HG03442 (cell line): ENCODE data around the gene MALRD1.
"Not testable (repeated sequence)": the region's sequence is repeated elsewhere in the genome, so short reads cannot be mapped to it uniquely, and the experiment has no call there.

Experiments used
- ATAC-seq: cut with Tn5 transposase; IDR thresholded peaks from one replicate; pipeline ENCODE4 v1.9.1; 2021; ENCODE audit warnings: mild to moderate bottlenecking, moderate library complexity; ENCODE audit not compliant: unreplicated experiment

Gene MALRD1

DNA sequence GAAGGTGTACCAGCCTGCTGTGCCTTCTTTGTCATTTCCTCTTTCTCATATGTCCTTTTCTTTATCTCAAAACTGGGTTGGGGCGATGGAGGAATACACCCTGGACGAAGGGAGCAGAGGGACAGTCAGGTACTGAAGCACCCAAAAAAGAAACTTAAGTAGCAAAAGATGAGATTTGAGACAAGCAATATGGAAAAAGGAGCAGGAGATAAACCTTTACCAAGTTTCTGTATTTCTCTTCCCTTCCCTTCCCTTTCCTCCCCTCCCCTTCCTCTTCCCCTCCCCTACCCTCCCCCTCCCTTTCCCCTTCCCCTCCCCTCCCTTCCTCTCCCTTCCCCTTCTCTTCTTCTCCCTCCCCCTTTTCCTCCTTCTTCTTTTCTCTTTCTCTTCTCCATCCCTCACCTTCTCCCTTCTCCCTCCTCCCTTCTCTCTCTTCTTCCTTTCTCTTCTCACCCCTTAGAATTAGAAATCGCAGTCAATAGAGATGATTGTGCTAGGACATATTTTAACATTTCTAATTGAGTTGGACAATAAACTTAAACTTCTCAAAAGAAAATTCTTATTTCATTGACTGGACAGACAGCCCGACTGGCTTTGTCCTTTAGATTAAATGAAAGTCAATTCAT lies 652.9 kb downstream of the MALRD1 start:
- ATAC-seq, result no peak

DNA sequence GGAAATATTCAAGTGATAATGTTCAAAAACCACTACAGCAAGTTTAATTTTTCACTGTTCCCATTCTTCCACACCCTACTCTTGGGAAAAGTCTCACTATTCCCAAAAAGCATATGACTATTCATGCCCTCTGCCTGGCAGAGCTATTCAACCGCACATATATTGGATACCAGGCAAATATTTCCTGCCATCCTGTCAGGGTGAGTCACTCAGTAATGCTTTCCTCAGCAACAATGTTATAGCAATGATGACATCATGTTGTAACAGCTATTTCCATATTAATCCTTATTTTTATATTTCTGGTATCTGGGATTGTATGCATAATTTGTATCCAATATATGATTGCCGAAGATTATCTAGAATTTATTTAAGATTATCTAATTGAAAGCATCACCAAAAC lies 653.6 kb downstream of the MALRD1 start:
- no peak for ATAC-seq

DNA sequence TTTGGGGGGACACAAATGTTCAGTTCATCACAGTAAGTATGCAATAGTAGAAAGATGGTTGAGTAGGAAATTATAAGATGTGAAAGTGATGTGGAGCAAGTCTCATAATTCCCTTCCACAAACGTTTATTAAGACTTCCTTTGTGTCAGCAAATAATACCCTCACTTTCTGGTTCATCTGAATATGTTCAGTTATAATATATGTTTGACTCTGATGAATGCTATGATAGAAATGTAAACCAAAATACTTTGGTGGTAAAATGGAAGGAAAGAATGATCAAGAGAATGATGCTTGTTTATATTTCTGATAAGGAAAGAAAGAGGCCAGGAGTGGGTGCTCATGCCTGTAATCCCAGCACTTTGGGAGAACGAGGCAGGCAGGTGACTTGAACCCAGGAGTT lies 655.9 kb downstream of the MALRD1 start:
- ATAC-seq, result no peak

DNA sequence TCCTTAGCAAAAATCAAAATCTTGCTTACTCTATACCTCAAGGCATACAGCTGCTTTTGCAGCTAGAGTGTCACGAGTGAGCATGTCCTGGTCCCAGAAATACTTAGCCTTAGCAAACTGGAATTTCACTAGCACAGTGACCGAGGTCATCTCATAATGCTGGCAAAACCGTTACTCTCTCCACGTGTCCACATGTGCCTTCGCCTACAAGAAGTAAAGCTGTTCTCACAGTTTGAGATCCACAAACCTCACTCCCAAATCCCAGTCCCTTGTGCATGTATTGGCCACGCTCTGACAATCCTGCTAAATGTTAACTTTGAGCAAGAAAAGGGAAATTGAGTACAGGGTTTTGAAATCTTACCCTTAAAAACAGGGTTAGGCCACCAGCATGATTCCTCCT lies 656.6 kb downstream of the MALRD1 start:
- ATAC-seq, result no peak

DNA sequence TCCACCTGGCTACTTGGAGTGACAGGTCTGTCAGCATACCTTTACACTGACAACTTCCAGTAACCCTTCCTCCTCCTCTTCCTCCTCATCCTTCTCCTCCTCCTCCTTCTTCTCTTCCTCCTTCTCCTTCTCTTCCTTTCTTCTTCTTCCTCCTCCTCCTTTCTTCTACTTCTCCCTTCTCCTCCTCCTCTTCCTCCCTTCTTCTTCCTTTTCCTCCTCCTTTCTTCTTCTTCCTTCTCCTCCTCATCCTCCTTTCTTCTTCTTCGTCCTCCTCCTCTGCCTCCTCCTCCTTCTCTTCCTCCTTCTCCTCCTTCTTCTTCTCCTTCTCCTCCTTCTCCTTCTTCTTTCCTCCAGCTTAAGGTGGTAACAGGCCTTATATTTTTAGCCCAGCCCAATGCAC lies 658.3 kb downstream of the MALRD1 start:
- ATAC-seq, result no peak

DNA sequence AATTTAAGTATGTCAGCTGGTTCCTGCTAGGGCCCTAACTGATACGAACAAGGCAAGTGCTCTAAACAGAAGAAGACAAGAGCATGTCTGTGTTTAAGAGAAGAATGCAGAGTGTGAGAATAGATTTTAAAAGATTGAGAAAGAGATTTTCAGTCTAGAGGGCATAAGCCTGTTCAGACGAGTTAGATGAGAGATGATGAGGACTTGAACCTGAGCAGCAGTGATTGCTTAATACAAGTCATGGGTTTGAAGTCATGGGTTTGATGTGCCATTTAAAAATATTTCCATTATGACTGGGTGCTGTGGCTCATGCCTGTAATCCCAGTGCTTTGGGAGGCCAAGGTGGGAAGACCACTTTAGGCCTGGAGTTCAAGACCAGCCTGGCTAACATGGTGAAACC lies 658.8 kb downstream of the MALRD1 start:
- ATAC-seq, result no peak

DNA sequence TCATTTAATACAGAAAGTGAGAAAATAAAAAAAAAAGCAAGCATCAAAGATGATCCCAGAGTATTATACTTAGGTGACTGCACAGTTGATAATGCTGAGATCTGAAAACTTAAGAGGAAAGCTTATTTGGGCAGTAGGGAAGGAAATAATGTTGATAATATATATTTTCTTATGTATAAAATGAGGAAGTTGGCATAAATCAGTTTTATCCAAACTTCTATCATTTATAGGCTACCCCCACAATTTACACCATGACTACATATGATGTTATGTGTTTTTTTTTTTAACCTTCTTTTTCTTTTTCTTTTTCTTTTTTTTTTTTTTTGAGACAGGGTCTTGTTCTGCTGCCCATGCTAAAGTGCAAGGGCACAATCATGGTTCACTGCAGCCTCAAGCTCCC lies 659.4 kb downstream of the MALRD1 start:
- no peak for ATAC-seq

DNA sequence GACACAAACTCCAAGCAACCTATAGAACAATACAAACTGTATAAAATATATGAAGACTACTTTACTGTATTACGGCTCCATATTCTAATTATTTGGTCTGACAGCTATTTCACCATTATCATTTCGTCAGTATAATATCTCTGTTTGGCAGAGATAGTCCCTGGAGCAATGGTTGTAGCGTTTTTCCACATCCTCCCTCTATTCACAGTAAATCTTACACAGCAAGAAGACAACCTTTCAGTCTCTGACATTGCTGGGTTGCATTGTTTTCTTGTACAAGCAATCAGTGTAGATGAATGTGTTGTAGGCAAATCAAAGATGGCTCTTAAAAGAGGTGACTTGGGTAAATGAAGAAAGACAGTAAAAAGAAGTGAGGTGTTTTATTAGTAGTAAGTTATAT lies 662.0 kb downstream of the MALRD1 start:
- no peak for ATAC-seq

DNA sequence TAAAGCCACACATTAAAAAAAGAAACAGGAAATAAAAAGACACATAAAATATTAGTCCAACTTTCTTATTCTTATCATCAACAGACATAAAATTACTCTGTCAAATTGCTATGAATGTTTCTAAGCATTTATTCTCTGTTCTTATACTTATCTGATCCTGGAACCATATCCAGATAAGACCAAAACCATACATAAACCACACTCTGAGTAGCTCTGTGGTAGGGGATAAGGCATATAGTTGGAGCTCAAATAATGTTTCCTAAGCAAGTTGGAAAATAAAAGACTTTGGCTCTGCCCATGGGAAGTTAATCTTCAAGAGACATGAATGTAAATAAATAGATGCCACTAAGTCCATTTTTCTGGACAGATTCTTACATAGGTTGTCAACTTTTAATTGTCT lies 664.6 kb downstream of the MALRD1 start:
- no peak for ATAC-seq

DNA sequence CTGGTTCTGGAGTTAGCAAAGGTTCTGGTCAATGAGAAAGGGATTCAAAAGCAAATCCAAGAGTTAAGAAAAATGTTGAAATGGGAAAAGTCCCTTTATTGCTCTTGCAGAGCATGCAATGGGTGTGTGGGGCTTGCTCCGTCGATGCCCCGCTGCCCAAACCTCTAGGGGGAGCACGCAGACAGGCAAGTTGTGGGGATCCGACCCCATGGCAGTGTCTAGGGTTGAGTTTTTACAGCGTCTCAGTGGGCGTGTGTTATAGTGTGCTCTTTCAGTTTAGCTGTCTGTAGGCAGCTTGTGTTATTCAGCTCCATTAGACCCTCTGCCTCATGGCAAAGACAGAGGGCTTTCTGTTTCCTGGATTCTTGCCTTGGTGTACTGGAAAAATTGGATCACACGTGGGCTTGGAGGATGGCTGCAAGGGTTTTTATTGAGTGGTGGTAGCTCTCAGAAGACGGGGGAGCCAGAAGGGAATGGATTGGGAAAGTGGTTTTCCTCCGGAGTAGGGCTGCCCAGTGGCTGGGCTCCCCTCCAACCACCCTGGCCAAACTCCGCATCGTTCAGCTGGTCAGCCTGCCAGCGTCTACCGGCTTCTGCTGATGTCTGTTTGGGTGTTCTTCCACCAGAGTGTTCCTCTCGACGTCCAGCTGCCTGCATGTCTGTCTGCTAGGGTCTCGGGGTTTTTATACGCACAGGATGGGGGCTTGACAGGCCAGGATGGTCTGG lies 665.4 kb downstream of the MALRD1 start:
- ATAC-seq, result no peak

DNA sequence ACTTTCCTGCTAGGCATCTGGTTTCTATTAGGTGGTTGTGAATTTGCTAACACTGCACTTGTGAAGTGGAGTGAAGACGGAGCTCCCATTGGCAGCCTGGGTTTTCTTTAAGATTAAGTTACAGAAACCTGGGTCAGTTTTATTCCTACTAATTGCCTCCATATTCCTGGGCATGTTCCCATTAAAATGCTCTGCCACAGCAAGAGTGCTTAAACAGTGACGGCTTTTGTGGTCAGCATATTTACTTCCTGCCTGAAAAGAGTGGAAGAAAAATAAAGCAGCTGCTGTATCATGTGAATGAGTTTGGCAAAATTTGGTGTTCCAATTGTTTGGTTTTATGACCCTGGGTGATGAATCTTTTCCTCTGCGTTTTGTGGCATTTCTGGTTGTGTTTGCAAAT lies 670.7 kb downstream of the MALRD1 start:
- no peak for ATAC-seq

DNA sequence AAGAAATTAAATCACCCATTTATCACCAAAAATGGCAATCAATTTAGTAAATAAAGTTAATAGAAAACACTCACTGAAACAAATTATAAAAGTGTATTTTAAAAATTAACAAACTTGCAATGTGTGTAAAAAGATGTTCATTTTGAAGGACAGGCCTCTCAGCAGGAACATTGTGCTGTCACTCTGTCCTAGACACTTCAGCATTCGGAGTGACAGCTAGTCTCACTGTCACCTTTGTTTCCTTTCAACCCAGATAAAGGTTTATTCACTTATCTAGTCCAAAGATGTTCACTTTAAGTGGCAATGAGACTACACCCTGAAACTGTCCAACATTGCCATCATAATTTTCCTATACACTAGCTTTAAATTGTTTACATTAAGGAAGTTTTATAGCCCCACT lies 675.7 kb downstream of the MALRD1 start:
- ATAC-seq, result no peak

DNA sequence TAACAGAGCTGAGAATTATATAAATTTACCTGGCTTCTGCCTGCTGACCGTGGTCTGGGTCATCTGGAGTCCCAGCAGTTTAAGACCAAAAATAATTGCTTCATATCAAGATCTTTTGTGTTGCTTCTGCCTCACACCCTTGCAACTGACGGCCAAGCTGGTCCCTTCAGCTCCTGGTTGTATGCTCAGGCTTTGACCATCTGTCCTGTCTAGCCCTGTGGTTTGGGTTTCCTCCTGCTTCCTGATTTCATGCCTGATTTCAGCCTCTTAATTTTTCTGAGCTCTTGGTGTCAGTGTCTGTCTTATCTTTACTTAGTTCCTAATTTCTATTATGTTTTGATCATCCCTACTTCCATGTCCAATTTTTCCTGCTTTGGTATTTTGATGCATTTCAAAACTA lies 679.8 kb downstream of the MALRD1 start:
- ATAC-seq, result no peak

DNA sequence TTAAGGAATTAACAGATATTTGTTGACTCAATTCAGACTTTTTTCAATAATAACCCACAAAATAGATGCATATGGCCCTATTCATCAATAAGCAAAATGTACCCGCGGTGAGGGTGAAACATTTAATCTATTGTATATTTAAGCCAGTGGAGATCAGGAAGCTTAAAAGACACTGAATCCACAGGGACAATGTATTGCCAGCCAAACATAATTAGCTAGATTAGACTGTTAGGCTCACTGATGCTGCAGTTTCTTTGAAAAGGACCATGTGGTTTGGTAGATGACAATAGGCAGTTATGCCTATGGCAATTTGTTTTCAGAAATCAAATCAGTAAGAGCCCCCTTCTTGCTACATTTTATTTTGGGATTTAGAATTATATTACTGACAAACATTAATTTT lies 680.4 kb downstream of the MALRD1 start:
- no peak for ATAC-seq

DNA sequence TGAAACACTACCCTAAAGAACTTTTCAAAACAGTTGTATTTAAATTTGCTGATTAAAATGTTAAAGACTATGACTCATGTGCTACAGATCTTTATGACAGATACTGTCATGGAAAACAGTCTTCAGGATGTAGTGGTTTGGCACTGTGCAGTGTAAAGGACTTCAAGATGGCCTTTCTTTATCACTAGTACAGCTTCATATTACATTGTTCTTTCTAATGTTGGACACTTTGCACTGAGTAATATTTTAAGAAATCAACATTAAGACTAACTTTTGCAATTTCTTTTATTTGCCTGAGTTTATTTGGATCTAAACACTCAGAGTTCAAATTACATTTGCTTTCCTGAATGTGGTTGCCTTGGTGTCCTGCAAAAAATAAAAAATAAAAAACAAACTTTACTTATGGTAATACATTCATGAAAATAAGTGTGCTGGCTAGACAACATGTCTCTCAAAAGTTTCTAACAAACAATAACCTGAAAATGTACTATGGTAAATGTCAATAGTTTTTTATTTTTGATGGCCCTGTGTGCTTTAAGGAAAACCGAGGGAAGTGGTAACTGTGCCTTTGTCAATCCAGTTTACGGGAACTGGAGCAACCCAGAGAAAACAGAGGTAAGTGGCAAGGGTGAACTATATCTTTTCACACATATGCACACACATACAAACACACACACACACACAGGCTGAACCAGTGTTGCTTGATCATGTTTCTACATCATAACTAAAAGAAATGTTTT lies 681.7 kb downstream of the MALRD1 start:
- no peak for ATAC-seq

DNA sequence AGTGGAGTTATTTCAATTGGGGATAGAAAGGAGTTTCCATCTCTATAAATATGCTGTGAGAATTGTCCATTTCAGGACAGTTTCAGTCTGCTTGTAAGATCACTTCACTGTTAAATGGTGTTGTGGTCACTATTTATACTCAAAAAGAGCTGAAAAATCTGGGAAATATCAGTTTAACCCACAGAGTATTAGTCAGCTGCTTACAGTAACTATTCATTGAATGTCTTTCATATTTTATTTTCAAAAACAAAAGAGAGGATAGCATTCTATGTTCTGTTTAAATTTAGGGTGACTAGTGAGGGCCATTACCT lies 682.3 kb downstream of the MALRD1 start:
- ATAC-seq, result no peak

DNA sequence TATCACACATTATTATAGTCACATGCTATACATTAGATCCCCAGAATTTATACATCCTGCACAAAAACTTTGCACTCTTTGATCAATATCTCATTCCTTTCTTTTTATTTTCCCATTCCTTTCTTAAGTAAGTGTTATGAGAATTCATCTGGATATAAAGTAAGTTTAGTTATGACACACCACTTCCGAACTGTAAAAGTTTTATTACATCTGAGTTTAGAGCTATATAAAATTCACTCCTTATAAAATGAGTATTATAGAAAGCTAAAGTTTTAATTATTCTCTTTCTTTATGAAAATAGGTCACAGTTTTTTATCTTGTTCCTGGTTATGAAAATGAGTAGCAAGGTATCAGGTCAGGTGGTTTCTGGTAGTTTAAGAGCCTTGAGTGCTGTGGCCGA lies 683.0 kb downstream of the MALRD1 start:
- ATAC-seq, result no peak

DNA sequence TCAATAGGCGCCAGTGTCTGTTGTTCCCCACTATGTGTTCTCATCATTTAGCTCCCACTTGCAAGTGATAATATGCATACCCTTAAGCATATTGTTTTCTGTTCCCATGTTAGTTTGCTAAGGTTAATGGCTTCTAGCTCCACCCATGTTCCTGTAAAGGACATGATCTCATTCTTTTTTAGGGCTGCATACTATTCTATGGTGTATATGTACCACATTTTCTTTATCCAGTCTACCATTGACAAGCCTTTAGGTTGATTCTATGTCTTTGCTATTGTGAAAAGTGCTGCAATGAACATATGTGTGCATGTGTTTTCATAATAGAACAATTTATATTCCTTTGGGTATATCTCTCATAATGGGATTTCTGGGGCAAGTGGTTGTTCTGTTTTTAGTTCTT lies 689.8 kb downstream of the MALRD1 start:
- no peak for ATAC-seq

DNA sequence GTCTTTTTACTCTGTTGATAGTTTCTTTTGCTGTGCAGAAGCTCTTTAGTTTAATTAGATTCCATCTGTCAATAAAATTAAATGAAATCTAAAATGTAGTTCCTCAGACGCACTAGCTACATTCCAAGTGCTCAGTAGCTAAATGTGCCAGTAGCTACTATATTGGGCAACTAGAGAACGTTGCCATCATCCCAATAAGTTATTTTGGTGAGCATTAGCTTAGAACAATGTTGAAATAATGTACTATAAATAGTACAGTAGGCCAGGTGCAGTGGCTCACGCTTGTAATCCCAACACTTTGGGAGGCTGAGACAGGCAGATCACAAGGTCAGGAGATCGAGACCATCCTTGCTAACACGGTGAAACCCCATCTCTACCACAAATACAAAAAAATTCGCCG lies 690.6 kb downstream of the MALRD1 start:
- ATAC-seq, result not testable (repeated sequence)

DNA sequence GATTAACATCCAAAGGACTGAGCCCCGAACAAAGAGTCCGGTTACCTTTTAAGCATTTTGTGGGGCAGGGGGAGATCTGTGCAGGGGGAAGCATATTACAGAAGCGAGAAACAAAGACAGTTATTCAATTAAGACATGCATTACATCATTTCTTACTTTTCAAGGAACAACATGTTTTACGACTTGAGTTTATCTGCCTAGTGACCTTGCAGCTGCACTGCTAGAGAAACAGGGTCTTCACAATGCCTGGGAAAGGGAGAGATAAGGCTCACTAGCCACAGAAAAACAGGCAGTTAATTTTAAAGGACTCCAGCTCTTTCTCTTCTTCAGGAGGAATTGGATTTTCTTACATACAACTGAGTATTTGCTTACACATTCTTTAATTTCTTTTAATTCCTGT lies 693.5 kb downstream of the MALRD1 start:
- ATAC-seq, result not testable (repeated sequence)

DNA sequence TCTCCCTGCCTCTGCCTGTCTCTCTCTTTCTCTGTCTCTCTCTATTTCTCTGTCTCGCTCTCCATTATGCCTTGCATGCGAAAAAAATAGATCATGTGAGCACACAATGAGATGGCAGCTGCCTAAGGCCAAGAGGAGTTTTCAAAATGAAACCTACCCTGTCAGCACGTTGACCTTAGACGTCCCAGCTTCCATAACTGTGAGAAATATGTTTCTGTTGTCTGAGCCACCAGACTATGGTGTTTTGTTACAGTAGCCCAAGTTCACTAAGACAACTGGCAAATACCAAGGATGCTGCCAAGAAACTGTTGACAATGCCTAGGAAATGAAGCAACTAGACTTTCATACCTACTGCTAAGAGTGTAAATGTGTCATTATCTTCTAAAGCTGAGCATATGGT lies 697.1 kb downstream of the MALRD1 start:
- no peak for ATAC-seq

DNA sequence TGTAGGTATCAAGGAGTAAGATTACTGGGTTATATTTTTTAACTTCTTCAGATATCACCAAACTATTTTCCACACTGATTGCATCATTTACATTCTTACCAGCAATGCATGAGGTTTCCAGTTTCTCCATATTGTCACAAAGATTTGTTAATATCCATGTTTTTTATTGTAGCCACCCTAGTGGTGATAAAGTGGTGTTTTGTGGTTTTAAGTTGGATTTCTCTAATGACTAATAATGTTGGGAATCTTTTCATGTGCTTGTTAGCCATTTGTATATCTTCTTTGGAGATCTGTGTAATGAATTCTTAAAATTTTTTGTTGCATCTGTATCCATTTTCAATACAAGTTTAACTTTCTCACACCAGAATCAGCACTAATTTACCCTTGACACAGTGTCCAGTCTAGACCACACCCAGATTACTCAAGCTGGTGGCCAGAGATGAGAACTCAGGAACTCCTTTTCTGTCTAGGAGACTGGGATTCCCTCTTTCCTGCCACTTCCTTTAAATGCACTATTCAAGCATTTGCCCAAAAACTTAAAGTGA lies 700.7 kb downstream of the MALRD1 start:
- ATAC-seq, result no peak
